Fibroblast of the aortic adventitia (primary cell): ENCODE results near the gene SWT1. TPM values are rescaled to one million over a fixed set of nuclear protein-coding genes. Genes with fewer than 3 reads are reported as not detected.
A peak's percentile ranks its signal among the peaks of the same experiment; 100 is the strongest.

Source experiments
- DNase-seq: peaks from one replicate; pipeline ENCODE4 v3.0.0-alpha.2; 2010; ENCODE audit warnings: low read depth
- H3K4me3 ChIP-seq: 2 replicates; pipeline ENCODE4 v1.5.1; 2011; ENCODE audit warnings: low read depth, mild to moderate bottlenecking, control low read depth, low read length, moderate library complexity
- total RNA-seq: library from RNA; depleted of rRNA; stranded (reverse); fragments of >200 nt; gene quantifications from 2 replicates; pipeline ENCODE4 v1.2.3, GENCODE V29; 2012; ENCODE audit warnings: low replicate concordance
- TF ChIP-seq, protein P1 (sequence below): IDR thresholded peaks from 2 replicates; pipeline ENCODE4 v1.5.1; 2011; ENCODE audit warnings: mild to moderate bottlenecking, low read length, control low read depth, inconsistent platforms; ENCODE audit not compliant: insufficient read depth

The SWT1 gene
- total RNA-seq, 1 donor = 8.1 TPM

DNA sequence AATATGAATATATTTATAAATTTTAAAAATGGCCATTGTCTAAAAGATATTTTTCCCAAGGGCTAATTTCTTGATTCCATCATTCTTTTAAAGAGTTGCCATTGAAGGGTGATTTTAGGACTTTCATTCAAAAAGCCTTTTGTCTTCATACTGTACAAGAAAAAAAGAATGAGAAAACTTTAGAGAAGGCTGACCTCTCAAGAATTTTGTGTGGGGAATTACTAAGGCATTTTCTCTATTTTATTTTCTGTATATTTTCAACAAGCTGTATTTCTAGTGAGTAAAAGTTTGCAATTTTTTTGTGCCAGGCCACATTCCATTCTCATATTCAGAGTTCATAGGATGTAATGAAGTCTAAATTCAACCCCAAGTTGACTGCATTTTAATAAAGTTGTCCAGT lies 110.7 kb downstream of the SWT1 start:
- no peak overlapping the region for H3K4me3 ChIP-seq
- no peak for DNase-seq
- TF ChIP-seq, protein P1, sequence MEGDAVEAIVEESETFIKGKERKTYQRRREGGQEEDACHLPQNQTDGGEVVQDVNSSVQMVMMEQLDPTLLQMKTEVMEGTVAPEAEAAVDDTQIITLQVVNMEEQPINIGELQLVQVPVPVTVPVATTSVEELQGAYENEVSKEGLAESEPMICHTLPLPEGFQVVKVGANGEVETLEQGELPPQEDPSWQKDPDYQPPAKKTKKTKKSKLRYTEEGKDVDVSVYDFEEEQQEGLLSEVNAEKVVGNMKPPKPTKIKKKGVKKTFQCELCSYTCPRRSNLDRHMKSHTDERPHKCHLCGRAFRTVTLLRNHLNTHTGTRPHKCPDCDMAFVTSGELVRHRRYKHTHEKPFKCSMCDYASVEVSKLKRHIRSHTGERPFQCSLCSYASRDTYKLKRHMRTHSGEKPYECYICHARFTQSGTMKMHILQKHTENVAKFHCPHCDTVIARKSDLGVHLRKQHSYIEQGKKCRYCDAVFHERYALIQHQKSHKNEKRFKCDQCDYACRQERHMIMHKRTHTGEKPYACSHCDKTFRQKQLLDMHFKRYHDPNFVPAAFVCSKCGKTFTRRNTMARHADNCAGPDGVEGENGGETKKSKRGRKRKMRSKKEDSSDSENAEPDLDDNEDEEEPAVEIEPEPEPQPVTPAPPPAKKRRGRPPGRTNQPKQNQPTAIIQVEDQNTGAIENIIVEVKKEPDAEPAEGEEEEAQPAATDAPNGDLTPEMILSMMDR = no peak

DNA sequence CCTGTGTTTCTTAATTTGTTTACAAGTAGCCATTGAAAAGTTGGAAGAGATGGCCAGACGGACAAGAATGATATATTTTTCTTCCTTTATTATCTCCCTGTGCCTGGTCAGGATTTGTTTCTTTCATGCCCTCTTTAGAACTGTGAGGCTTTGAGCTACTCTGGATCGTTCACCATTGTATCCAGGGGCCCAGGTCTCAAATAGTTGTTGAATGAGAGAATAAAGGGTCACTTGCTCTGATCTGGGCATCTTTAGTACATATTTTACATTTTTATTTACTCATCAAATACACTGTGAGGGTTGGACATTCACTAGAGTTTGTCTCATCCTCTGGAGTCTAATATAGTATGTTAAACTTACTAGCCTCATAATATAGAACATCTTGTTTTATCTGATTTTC lies 111.4 kb downstream of the SWT1 start:
- H3K4me3 ChIP-seq = no peak overlapping the region
- DNase-seq = no peak
- TF ChIP-seq, protein P1 = no peak

DNA sequence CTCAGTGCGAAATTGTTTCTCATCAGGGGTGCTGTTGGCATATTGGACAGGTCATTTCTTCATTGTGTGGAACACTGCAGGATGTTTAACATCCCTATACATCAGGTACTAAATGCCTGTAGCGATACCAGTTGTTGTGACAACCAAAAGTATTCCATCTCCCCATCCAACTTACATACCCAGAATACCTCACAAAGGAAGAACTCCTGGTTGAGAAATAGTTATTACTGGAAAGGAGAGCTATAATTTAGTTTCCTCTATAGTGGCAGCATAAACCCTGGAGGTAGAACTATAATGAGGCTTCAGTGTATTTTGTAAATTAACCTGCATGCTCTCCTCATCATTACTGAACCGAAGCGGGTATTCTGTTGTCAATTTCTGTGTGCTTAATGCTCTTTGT lies 115.0 kb downstream of the SWT1 start:
- H3K4me3 ChIP-seq = no peak overlapping the region
- TF ChIP-seq, protein P1 = no peak
- no peak for DNase-seq

DNA sequence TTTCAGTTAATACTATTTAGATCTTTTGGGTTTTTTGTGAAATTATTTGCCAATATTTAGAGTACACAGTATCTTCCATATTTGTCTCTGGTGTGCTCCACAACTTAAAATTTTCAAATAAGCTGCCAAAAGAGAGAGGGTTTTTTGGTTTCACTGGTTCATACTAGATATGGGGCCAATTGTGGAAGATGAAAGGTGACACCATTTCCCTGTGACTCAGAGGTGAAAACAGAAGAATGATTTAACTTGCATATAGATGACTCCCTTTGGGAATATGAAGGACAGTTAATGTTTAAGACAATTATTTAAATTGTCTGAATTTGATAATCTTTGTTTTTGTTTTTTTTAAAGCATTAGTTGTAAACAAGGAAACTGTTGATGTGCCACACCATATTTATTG lies 122.6 kb downstream of the SWT1 start:
- peak; percentile 41 for DNase-seq
- TF ChIP-seq, protein P1 = no peak
- no peak overlapping the region for H3K4me3 ChIP-seq

DNA sequence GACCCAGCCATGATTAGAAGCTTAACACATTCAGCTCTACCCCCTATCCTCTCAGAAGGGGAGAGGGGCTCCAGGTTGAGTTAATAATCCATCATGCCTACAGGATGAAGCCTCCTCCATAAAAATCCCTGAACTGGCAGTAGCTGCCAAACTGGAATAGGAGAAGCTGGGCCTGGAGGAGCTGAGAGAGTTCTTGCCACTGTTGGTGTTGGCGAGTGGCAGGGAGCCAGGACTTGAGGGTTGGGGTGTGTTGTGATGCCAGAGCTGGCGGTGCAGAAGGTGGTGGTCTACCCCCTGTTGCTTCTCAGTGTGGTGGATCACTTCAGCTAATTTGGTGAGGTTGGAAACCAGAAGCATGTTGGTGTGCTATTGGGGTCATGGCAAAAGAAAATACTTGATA lies 123.6 kb downstream of the SWT1 start:
- H3K4me3 ChIP-seq = no peak overlapping the region
- DNase-seq = no peak
- TF ChIP-seq, protein P1 = no peak

DNA sequence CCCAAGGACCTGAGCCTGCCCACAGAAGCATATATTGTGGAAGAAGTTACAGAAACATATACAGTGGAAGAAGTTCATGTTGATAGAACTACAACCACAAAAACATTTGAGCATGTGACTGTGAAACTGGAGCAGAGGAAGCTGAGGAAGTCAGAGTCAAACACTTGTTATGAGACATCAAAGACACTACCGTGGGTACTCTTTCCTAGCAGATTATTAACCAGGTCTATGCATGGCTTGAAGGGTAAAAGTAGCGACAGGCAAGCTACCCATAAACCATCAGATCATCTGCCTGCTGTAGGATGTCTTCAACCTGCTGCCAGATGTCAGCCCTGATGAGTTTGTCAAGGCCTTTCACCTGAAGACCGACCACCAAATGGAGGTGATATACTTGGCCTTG lies 124.3 kb downstream of the SWT1 start:
- no peak for DNase-seq
- TF ChIP-seq, protein P1 = no peak
- no peak overlapping the region for H3K4me3 ChIP-seq

DNA sequence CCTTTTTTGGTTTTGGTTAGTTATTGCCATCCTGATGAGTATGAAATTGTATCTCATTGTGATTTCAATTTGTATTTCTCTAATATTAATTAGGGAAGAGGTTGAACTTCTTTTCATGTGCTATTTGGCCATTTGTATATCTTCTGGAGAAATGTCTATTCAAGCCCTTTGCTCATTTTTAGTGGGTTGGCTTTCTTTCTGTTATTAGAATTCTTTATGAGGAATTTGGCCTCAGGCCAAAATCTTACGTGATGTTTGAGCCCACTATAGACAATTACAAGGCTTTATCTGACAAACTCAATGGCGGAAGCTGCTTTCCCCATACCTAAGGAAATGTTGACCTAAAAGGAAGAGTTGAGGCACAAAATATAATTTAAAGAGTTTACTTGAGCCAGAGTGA lies 127.1 kb downstream of the SWT1 start:
- H3K4me3 ChIP-seq = no peak overlapping the region
- TF ChIP-seq, protein P1 = no peak

More for the DNA sequence above, 127.1 kb downstream of the SWT1 start:
- peak; percentile 12 for DNase-seq
